Measurements from ENCODE around the gene AUNIP. TPM values are rescaled to one million over a fixed set of nuclear protein-coding genes. Genes with fewer than 3 reads are reported as not detected.
A peak's percentile ranks its signal among the peaks of the same experiment; 100 is the strongest.

AUNIP gene
- total RNA-seq, 1 donor from 2014 or later, result 0.41 TPM

- no peak for DNase-seq
These were observed 29.2 kb upstream of the AUNIP start for GRCh38 chr1:25888426-25888987.

- DNase-seq, result no peak
These were observed 26.3 kb upstream of the AUNIP start for GRCh38 chr1:25885602-25886001.

GRCh38 chr1:25881266-25881665, 22.0 kb upstream of the AUNIP start:
- DNase-seq, result no peak

GRCh38 chr1:25880518-25880917, 21.3 kb upstream of the AUNIP start:
- DNase-seq, result no peak

- DNase-seq, result no peak
These were observed 20.4 kb upstream of the AUNIP start for GRCh38 chr1:25879675-25880074.

- DNase-seq, result no peak
These were observed 19.4 kb upstream of the AUNIP start for GRCh38 chr1:25878690-25879089.

- no peak for DNase-seq
These were observed 17.9 kb upstream of the AUNIP start for GRCh38 chr1:25877155-25877554.

- no peak for DNase-seq
These were observed 17.4 kb upstream of the AUNIP start for GRCh38 chr1:25876693-25877077.

- no peak for DNase-seq
These were observed 16.8 kb upstream of the AUNIP start for GRCh38 chr1:25875856-25876692.

GRCh38 chr1:25875154-25875855, 16.0 kb upstream of the AUNIP start, which contains the start of gene PAQR7:
TSS of gene PAQR7 (minus strand) at chr1:25875708. CDS start at chr1:25863839, 11,869 bp downstream.
- DNase-seq, result peak; percentile 87

GRCh38 chr1:25874635-25875153, 15.4 kb upstream of the AUNIP start:
- no peak for DNase-seq

- DNase-seq, result no peak
These were observed 15.0 kb upstream of the AUNIP start for GRCh38 chr1:25874209-25874608.

- no peak for DNase-seq
These were observed 13.9 kb upstream of the AUNIP start for GRCh38 chr1:25873120-25873519.

- no peak for DNase-seq
These were observed 13.5 kb upstream of the AUNIP start for GRCh38 chr1:25872713-25873112.

- DNase-seq, result no peak
These were observed 12.6 kb upstream of the AUNIP start for GRCh38 chr1:25871704-25872494.

GRCh38 chr1:25871086-25871703, 11.9 kb upstream of the AUNIP start:
- no peak for DNase-seq

GRCh38 chr1:25870614-25871013, 11.4 kb upstream of the AUNIP start:
- DNase-seq, result no peak

GRCh38 chr1:25869909-25870606, 10.8 kb upstream of the AUNIP start:
- no peak for DNase-seq

- no peak for DNase-seq
These were observed 8.1 kb upstream of the AUNIP start for GRCh38 chr1:25867210-25867991.

- no peak for DNase-seq
These were observed 7.0 kb upstream of the AUNIP start for GRCh38 chr1:25866288-25866687.

All from tongue (tissue), 2 donors.